ENCODE results near the gene RBM7. TPM values are rescaled to one million over a fixed set of nuclear protein-coding genes. Genes with fewer than 3 reads are reported as not detected.

Gene RBM7
- total RNA-seq, 6 donors from 2014 or later: 2.2 to 35.2 (median 21.4) TPM

DNA sequence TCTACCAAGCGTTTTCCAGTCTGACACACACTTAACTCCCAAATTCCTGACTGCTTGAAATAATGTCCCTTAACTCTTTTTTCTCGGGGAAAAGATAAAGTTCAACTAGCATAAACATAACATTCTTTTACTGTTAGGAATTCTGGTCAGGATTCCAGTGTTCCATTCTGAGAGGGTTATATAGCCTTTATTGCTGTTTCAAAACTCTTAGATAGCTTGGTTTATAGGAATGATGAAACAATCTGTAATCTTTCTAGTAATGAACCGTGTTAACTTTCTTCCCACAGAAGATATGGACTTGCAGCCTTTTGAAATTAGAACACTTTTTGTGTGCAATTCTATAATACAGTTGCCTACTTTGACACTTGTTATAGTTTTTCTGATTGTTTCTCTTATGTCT lies 47.4 kb downstream of the RBM7 start:
- no peak overlapping the region for H3K4me3 ChIP-seq
- DNase-seq (no peak), ATAC-seq (ENCODE audit: low FRiP score in 2 of 2) (no peak)
- no peak overlapping the region for H3K27ac ChIP-seq
- H3K9me3 ChIP-seq: no peaks in the 10 kb centered on the region
- H3K36me3 ChIP-seq: peaks cover 0 to 48% (median 16%) of the 10 kb centered on the region in 4 donors
- 81 to 82% methylated on average over 3 of the region's 3 CpGs for WGBS, 2 donors
- H3K27me3 ChIP-seq: no peaks in the 10 kb centered on the region
- H3K4me1 ChIP-seq: no peaks in the 10 kb centered on the region
- TF ChIP-seq CTCF (IDR thresholded peaks at IDR 0.05): no peak
- no peak for TF ChIP-seq POLR2A (IDR thresholded peaks at IDR 0.05)
- no peak for TF ChIP-seq POLR2AphosphoS5 (IDR thresholded peaks at IDR 0.05)
- TF ChIP-seq EP300 (IDR thresholded peaks at IDR 0.05): no peak

- Histone ChIP-seq H3K4me3 (no peak overlapping the region), H3K27me3 (no peaks in the 10 kb centered on the region), H3K4me1 (no peaks in the 10 kb centered on the region), H3K27ac (no peak overlapping the region), H3K36me3 (peaks cover 0 to 57% (median 17%) of the 10 kb centered on the region in 4 donors), H3K9me3 (no peaks in the 10 kb centered on the region)
- ATAC-seq (ENCODE audit: low FRiP score in 2 of 2): no peak
- no peak for TF ChIP-seq POLR2A (IDR thresholded peaks at IDR 0.05)
- TF ChIP-seq EP300 (IDR thresholded peaks at IDR 0.05): no peak
- no peak for TF ChIP-seq POLR2AphosphoS5 (IDR thresholded peaks at IDR 0.05)
- TF ChIP-seq CTCF (IDR thresholded peaks at IDR 0.05): no peak
- WGBS, 2 donors: 88 to 94% methylated on average over 2 of the region's 2 CpGs
- DNase-seq: no peak
Measured at GRCh38 chr11:114448749-114449482, 48.5 kb downstream of the RBM7 start.

GRCh38 chr11:114449845-114450244 lies 49.4 kb downstream of the RBM7 start:
- WGBS, 2 donors: 89 to 90% methylated on average over 6 of the region's 6 CpGs

DNA sequence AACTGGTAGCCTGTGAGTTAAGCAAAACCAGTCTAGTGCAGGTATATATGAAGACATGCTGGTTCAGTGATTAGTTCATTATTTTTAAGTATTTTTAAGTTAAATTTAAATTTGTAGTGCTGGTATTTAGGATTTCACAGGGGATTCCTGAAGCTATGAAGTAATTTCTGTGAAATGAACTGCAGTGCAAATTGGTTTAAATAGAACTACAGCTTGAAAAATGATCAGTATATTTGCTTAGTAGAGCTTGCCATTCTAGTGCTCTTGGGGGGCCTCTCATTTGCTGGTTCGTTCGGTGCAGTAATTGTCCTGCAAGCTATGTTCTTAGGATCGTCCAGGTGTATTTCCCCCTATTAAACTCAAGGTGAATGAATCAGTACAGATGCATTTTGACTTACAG lies 51.9 kb downstream of the RBM7 start:
- Histone ChIP-seq H3K4me3 (no peak overlapping the region), H3K36me3 (peaks cover 0 to 42% (median 10%) of the 10 kb centered on the region in 4 donors), H3K27ac (no peak overlapping the region), H3K4me1 (no peaks in the 10 kb centered on the region), H3K27me3 (no peaks in the 10 kb centered on the region), H3K9me3 (no peaks in the 10 kb centered on the region)
- WGBS, 2 donors: 88 to 96% methylated on average over 3 of the region's 3 CpGs
- ATAC-seq (ENCODE audit: low FRiP score in 2 of 2) (no peak), DNase-seq (no peak)
- TF ChIP-seq EP300 (IDR thresholded peaks at IDR 0.05) (no peak), CTCF (IDR thresholded peaks at IDR 0.05) (no peak), POLR2A (IDR thresholded peaks at IDR 0.05) (no peak), POLR2AphosphoS5 (IDR thresholded peaks at IDR 0.05) (no peak)

More at GRCh38 chr11:114449845-114450244, 49.4 kb downstream of the RBM7 start:
- DNase-seq (no peak), ATAC-seq (ENCODE audit: low FRiP score in 2 of 2) (no peak)
- Histone ChIP-seq H3K9me3 (no peaks in the 10 kb centered on the region), H3K36me3 (peaks cover 0 to 51% (median 14%) of the 10 kb centered on the region in 4 donors), H3K4me1 (no peaks in the 10 kb centered on the region), H3K4me3 (no peak overlapping the region), H3K27ac (no peak overlapping the region), H3K27me3 (no peaks in the 10 kb centered on the region)
- TF ChIP-seq POLR2A (IDR thresholded peaks at IDR 0.05) (no peak), CTCF (IDR thresholded peaks at IDR 0.05) (no peak), EP300 (IDR thresholded peaks at IDR 0.05) (no peak), POLR2AphosphoS5 (IDR thresholded peaks at IDR 0.05) (no peak)

Other genes starting within 250 kb of the RBM7 start
- gene NNMT, start 104.3 kb upstream of the RBM7 start, total RNA-seq: 100 to 1,000 TPM in 5 of 6 donors, 10 to 100 TPM in 1; 93.4 to 383 (median 208) TPM
- 10 to 100 TPM in 2 of 6 donors, 1 to 10 TPM in 4; 6.2 to 16.8 (median 8.3) TPM for gene C11orf71, start 155 bp upstream of the RBM7 start, total RNA-seq
- 100 to 1,000 TPM in 3 of 6 donors, 10 to 100 TPM in 3; 41.8 to 150 (median 99.4) TPM for gene REXO2, start 38.8 kb downstream of the RBM7 start, total RNA-seq
- not detected for gene NXPE1, start 159.2 kb downstream of the RBM7 start, total RNA-seq
- under 1 TPM in 1 of 6 donors, not detected in 5; 0.13 TPM for gene NXPE4, start 195.1 kb downstream of the RBM7 start, total RNA-seq